Endodermal cell (in vitro differentiated cells): ENCODE measurements around the gene ERVH48-1. TPM values are rescaled to one million over a fixed set of nuclear protein-coding genes. Genes with fewer than 3 reads are reported as not detected.
"Not testable (repeated sequence)": the region's sequence is repeated elsewhere in the genome, so short reads cannot be mapped to it uniquely, and the experiment has no call there.

ENCODE experiments used
- DNase-seq: peaks from one replicate; pipeline ENCODE4 v3.0.0-alpha.2; 2017
- H3K27ac ChIP-seq: 2 replicates; pipeline ENCODE4 v1.5.1; 2013; ENCODE audit warnings: mild to moderate bottlenecking, low read depth, low read length, moderate library complexity
- H3K27me3 ChIP-seq: 2 replicates; pipeline ENCODE4 v1.6.1; 2013; ENCODE audit warnings: mild to moderate bottlenecking, low read length, moderate library complexity; ENCODE audit not compliant: insufficient read depth, control insufficient read depth, poor library complexity, severe bottlenecking
- H3K36me3 ChIP-seq: 2 replicates; pipeline ENCODE4 v1.7.0; 2013; ENCODE audit warnings: mild to moderate bottlenecking, low read length, moderate library complexity; ENCODE audit not compliant: control insufficient read depth, insufficient read depth
- H3K4me1 ChIP-seq: one replicate; pipeline ENCODE4 v1.7.0; 2013; ENCODE audit warnings: low read length; ENCODE audit not compliant: control insufficient read depth, insufficient read depth
- H3K4me3 ChIP-seq: 2 replicates; pipeline ENCODE4 v1.5.1; 2013; ENCODE audit warnings: mild to moderate bottlenecking, low read length, moderate library complexity
- H3K9ac ChIP-seq: 2 replicates; pipeline ENCODE4 v1.6.1; 2013; ENCODE audit warnings: mild to moderate bottlenecking, low read length, moderate library complexity; ENCODE audit not compliant: poor library complexity, severe bottlenecking; ENCODE audit errors: extremely low read depth
- H3K9me3 ChIP-seq: 2 replicates; pipeline ENCODE4 v1.6.1; 2013; ENCODE audit warnings: mild to moderate bottlenecking, low read length, moderate library complexity; ENCODE audit not compliant: control insufficient read depth
- H3K27ac Mint-ChIP-seq: 2 replicates; pipeline ENCODE4 v1.8.0; 2020; ENCODE audit warnings: mixed read lengths
- H3K27me3 Mint-ChIP-seq: 2 replicates; pipeline ENCODE4 v1.8.0; 2021; ENCODE audit warnings: mild to moderate bottlenecking, mixed read lengths; ENCODE audit not compliant: insufficient read depth
- H3K36me3 Mint-ChIP-seq: 2 replicates; pipeline ENCODE4 v1.8.0; 2020; ENCODE audit warnings: low read depth, mixed read lengths
- H3K4me1 Mint-ChIP-seq: 2 replicates; pipeline ENCODE4 v1.8.0; 2020; ENCODE audit warnings: mixed read lengths
- H3K4me3 Mint-ChIP-seq: 2 replicates; pipeline ENCODE4 v1.8.0; 2020; ENCODE audit warnings: mild to moderate bottlenecking, moderate library complexity, mixed read lengths
- H3K9me3 Mint-ChIP-seq: 2 replicates; pipeline ENCODE4 v1.8.0; 2020; ENCODE audit warnings: mild to moderate bottlenecking, mixed read lengths
- WGBS, 2 experiments: methylation state at CpG; one replicate each; pipeline versions ENCODE4 v1.1.5 to v1.1.7; 2013; ENCODE audit warnings: missing lambda C conversion rate in 2 of 2, mixed read lengths in 1 of 2; ENCODE audit not compliant: insufficient coverage in 1 of 2, insufficient read length in 1 of 2; 5-methylcytosine and 5-hydroxymethylcytosine counted together
- total RNA-seq, 2 donors: library from RNA; stranded (reverse); fragmentation: NEBNext Ultra II Directional in 1 of 2; extraction: Animal tissue kit (Norgen Biotek cat#: 25700) in 1 of 2; gene quantifications; 2 replicates in 1 of 2; 3 replicates in 1 of 2; pipeline ENCODE4 v1.2.1, GENCODE V29; 2021
- TF ChIP-seq, protein P1 (sequence below): fragments of 200-600 bp; sonication (generic); conservative IDR thresholded peaks from 2 replicates; pipeline ENCODE4 v1.5.0; 2021; ENCODE audit warnings: antibody characterized with exemption, mild to moderate bottlenecking

The ERVH48-1 gene
- total RNA-seq, 2 donors from 2014 or later = 34.0 to 186 TPM

DNA sequence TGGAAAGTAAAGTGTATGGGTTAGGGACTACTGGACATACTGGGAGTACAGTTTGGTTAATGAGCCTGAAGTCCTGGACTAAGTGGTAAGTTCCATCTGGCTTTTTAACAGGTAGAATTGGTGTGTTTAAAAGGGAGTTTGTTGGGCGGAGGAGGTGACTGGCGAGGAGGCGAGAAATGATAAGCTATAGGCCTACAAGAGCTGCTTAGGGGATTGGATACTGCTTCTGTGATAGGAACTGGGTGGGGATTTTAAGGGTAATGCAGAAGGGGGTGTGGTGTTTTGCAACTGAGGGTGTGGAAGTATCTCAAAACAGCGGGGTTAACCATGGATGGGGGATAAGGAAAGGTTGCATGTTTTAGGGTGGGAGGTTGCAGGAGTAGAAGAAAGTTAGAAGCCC lies 3.5 kb downstream of the ERVH48-1 start:
- Mint-ChIP-seq H3K4me3 (no peak overlapping the region), H3K4me1 (peaks cover 21% of the 10 kb centered on the region), H3K27ac (no peak overlapping the region), H3K36me3 (peaks cover 15% of the 10 kb centered on the region), H3K27me3 (no peaks in the 10 kb centered on the region), H3K9me3 (peaks cover under 1% of the 10 kb centered on the region)
- no peaks in the 10 kb centered on the region for H3K9me3 ChIP-seq
- no peak overlapping the region for H3K4me3 ChIP-seq
- no peaks in the 10 kb centered on the region for H3K27me3 ChIP-seq
- H3K27ac ChIP-seq = no peak overlapping the region
- DNase-seq = no peak
- TF ChIP-seq, protein P1, sequence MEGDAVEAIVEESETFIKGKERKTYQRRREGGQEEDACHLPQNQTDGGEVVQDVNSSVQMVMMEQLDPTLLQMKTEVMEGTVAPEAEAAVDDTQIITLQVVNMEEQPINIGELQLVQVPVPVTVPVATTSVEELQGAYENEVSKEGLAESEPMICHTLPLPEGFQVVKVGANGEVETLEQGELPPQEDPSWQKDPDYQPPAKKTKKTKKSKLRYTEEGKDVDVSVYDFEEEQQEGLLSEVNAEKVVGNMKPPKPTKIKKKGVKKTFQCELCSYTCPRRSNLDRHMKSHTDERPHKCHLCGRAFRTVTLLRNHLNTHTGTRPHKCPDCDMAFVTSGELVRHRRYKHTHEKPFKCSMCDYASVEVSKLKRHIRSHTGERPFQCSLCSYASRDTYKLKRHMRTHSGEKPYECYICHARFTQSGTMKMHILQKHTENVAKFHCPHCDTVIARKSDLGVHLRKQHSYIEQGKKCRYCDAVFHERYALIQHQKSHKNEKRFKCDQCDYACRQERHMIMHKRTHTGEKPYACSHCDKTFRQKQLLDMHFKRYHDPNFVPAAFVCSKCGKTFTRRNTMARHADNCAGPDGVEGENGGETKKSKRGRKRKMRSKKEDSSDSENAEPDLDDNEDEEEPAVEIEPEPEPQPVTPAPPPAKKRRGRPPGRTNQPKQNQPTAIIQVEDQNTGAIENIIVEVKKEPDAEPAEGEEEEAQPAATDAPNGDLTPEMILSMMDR = no peak
- peaks cover 6% of the 10 kb centered on the region for H3K36me3 ChIP-seq
- no peak overlapping the region for H3K9ac ChIP-seq
- peaks cover 10% of the 10 kb centered on the region for H3K4me1 ChIP-seq
- 91 to 96% methylated on average over 3 to 4 of the region's 4 CpGs for WGBS, 2 experiments

DNA sequence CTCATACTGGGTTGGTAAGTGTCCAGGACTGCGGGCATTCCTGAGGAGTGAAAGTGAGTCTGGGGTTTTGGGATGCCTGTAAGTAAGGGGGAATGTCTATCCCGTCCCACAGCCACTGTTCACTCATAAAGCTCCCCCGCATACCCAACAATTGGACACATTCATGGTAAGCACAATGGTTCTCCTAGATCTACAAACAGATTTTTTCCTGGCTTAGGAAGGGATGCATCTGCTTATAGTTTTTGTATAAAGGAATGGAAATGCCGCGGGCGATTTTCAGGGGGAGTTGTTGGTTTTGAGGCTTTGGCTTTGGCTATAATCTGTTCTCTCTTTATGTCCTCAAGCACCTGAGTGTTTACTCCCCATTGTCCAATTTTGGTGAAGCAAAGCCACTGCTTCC lies 7.1 kb downstream of the ERVH48-1 start:
- Histone ChIP-seq H3K36me3 (peaks cover 10% of the 10 kb centered on the region), H3K9ac (no peak overlapping the region), H3K27ac (no peak overlapping the region), H3K4me1 (peaks cover 6% of the 10 kb centered on the region), H3K9me3 (no peaks in the 10 kb centered on the region), H3K4me3 (no peak overlapping the region), H3K27me3 (no peaks in the 10 kb centered on the region)
- TF ChIP-seq, protein P1 = no peak
- Mint-ChIP-seq H3K4me3 (no peak overlapping the region), H3K9me3 (no peaks in the 10 kb centered on the region), H3K27ac (no peak overlapping the region), H3K4me1 (peaks cover 5% of the 10 kb centered on the region), H3K36me3 (peaks cover 20% of the 10 kb centered on the region), H3K27me3 (no peaks in the 10 kb centered on the region)
- DNase-seq = no peak
- 97 to 100% methylated on average over 1 to 6 of the region's 6 CpGs for WGBS, 2 experiments

DNA sequence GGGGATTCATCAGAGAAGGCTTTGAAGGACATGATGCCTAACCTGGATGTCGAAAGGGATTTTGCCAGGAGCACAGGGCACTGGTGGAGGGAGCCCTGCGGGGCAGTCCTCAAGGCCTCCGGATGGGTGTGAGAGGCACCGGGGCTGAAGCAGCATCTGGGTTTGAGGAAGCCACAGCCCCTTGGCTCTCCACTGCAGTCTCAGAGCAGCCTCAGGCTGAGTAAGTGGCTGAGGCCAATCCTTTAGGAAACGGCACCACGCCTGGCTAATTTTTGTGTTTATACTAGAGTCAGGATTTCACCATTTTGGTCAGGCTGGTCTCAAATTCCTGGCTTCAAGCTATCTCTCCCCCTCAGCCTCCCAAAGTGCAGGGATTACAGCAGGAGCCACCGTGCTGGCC lies 12.0 kb downstream of the ERVH48-1 start:
- H3K27me3 Mint-ChIP-seq = no peaks in the 10 kb centered on the region
- Histone ChIP-seq H3K27ac (no peak overlapping the region), H3K9ac (no peak overlapping the region), H3K36me3 (peaks cover 35% of the 10 kb centered on the region), H3K4me1 (no peaks in the 10 kb centered on the region), H3K9me3 (no peaks in the 10 kb centered on the region), H3K27me3 (no peaks in the 10 kb centered on the region), H3K4me3 (no peak overlapping the region)
- H3K36me3 Mint-ChIP-seq = peaks cover 37% of the 10 kb centered on the region
- TF ChIP-seq, protein P1 = no peak
- no peaks in the 10 kb centered on the region for H3K4me1 Mint-ChIP-seq
- no peaks in the 10 kb centered on the region for H3K9me3 Mint-ChIP-seq
- H3K4me3 Mint-ChIP-seq = no peak overlapping the region
- WGBS, 2 experiments = 83% methylated on average over 7 of the region's 7 CpGs
- H3K27ac Mint-ChIP-seq = peak overlapping the region; percentile 73
- no peak for DNase-seq

DNA sequence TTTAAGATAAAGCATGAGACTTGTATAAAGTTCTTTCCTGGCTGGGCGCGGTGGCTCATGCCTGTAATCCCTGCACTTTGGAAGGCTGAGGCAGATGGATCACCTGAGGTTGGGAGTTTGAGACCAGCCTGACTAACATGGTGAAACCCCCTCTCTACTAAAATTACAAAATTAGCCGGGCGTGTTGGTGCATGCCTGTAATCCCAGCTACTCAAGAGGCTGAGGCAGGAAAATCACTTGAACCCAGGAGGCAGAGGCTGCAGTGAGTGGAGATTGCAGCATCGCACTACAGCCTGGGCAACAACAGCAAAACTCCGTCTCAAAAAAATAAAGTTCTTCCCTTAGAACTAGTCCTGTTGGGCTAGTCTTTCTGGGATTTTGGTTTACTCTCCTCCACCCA lies 13.5 kb downstream of the ERVH48-1 start:
- not testable (repeated sequence) for H3K27ac Mint-ChIP-seq, H3K9me3 Mint-ChIP-seq, H3K27me3 Mint-ChIP-seq, H3K9me3 ChIP-seq, H3K27ac ChIP-seq, H3K4me3 Mint-ChIP-seq, H3K4me1 Mint-ChIP-seq, H3K4me3 ChIP-seq, H3K4me1 ChIP-seq, H3K27me3 ChIP-seq, DNase-seq, H3K9ac ChIP-seq
- 91 to 98% methylated on average over 5 to 6 of the region's 6 CpGs for WGBS, 2 experiments
- peaks cover 45% of the 10 kb centered on the region for H3K36me3 Mint-ChIP-seq
- H3K36me3 ChIP-seq = peaks cover 44% of the 10 kb centered on the region

DNA sequence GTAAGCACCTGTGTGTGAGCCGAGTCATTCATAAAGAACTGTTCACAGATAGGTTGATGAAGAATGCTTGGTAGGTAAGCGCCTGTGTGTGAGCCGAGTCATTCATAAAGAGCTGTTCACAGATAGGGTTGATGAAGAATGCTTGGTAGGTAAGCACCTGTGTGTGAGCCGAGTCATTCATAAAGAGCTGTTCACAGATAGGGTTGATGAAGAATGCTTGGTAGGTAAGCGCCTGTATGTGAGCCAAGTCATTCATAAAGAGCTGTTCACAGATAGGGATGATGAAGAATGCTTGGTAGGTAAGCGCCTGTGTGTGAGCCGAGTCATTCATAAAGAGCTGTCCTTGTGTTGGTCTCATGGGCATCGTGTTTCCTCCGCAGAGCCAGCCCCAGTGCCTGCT lies 16.9 kb downstream of the ERVH48-1 start:
- peaks cover 13% of the 10 kb centered on the region for H3K9me3 ChIP-seq
- H3K4me1 ChIP-seq, H3K27ac ChIP-seq, H3K9ac ChIP-seq, H3K27me3 Mint-ChIP-seq, H3K27me3 ChIP-seq, H3K4me3 ChIP-seq, DNase-seq, H3K4me3 Mint-ChIP-seq, H3K27ac Mint-ChIP-seq, H3K9me3 Mint-ChIP-seq, H3K4me1 Mint-ChIP-seq: not testable (repeated sequence)
- 95 to 98% methylated on average over 7 to 9 of the region's 9 CpGs for WGBS, 2 experiments
- H3K36me3 ChIP-seq = peaks cover 70% of the 10 kb centered on the region
- H3K36me3 Mint-ChIP-seq = peaks cover 64% of the 10 kb centered on the region
